PC-3 (cell line): ENCODE results near the gene NRG3. TPM values are rescaled to one million over a fixed set of nuclear protein-coding genes. Genes with fewer than 3 reads are reported as not detected.

Experiments
- ATAC-seq: fragments of 200-7000 bp; cut with Tn5 transposase; 2 replicates; pipeline ENCODE4 v1.9.1; 2020; ENCODE audit warnings: mild to moderate bottlenecking, moderate library complexity
- BruUV-seq: library from RNA; stranded (reverse); fragments of 400-500 nt; replicated peaks from 2 replicates; lab custom pipeline; 2021; lab: Mats Ljungman, UMichigan
- CTCF ChIA-PET: fragments of 300-600 bp; sonication (Branson Sonifier 250); formaldehyde crosslinking; loops from one replicate; lab custom pipeline; 2022; ENCODE audit warnings: antibody characterized with exemption; lab: Charles Lee
- POLR2A ChIA-PET: fragments of 300-600 bp; sonication (Branson Sonifier 250); formaldehyde crosslinking; loops from one replicate; lab custom pipeline; 2022; ENCODE audit warnings: antibody characterized with exemption; ENCODE audit not compliant: unreplicated experiment; lab: Charles Lee
- DNase-seq: peaks from one replicate; pipeline ENCODE4 v3.0.0-alpha.2; 2015
- H2AFZ ChIP-seq: fragments of 300-600 bp; sonication (generic); 2 replicates; pipeline ENCODE4 v1.6.0; 2016; ENCODE audit warnings: antibody characterized with exemption, low read length
- H3F3A ChIP-seq: fragments of 300-600 bp; sonication (generic); one replicate; pipeline ENCODE4 v1.6.0; 2017; ENCODE audit warnings: antibody characterized with exemption, low read length, control low read depth, mild to moderate bottlenecking; ENCODE audit not compliant: unreplicated experiment
- H3K27ac ChIP-seq: fragments of 300-600 bp; sonication (generic); 2 replicates; pipeline ENCODE4 v1.5.1; 2016; ENCODE audit warnings: mild to moderate bottlenecking, low read length
- H3K27me3 ChIP-seq: fragments of 300-600 bp; sonication (generic); 2 replicates; pipeline ENCODE4 v1.6.1; 2016; ENCODE audit warnings: low read length, mixed read lengths
- H3K36me3 ChIP-seq: fragments of 300-600 bp; sonication (generic); 2 replicates; pipeline ENCODE4 v1.6.1; 2016; ENCODE audit warnings: low read depth, mixed run types, low read length, mixed read lengths
- H3K4me1 ChIP-seq: fragments of 300-600 bp; sonication (generic); 2 replicates; pipeline ENCODE4 v1.5.1; 2016; ENCODE audit warnings: low read length; ENCODE audit not compliant: insufficient read depth
- H3K4me2 ChIP-seq: fragments of 300-600 bp; sonication (generic); 2 replicates; pipeline ENCODE4 v1.6.0; 2016; ENCODE audit warnings: low read length
- H3K4me3 ChIP-seq: fragments of 300-600 bp; sonication (generic); 2 replicates; pipeline ENCODE4 v1.5.1; 2016; ENCODE audit warnings: mild to moderate bottlenecking, low read length, mixed read lengths
- H3K79me2 ChIP-seq: fragments of 300-600 bp; sonication (generic); 2 replicates; pipeline ENCODE4 v1.6.1; 2017; ENCODE audit warnings: low read length, mixed read lengths
- H3K9ac ChIP-seq: fragments of 300-600 bp; sonication (generic); 2 replicates; pipeline ENCODE4 v1.6.0; 2016; ENCODE audit warnings: mild to moderate bottlenecking, low read length
- H3K9me2 ChIP-seq: fragments of 300-600 bp; sonication (generic); replicated peaks from 2 replicates; pipeline ENCODE4 v1.6.1; 2016; ENCODE audit warnings: mixed run types, low read length, mixed read lengths
- H3K9me3 ChIP-seq: fragments of 300-600 bp; sonication (generic); 2 replicates; pipeline ENCODE4 v1.6.1; 2016; ENCODE audit warnings: low read length, mixed read lengths
- H4K20me1 ChIP-seq: fragments of 300-600 bp; sonication (generic); 2 replicates; pipeline ENCODE4 v1.6.1; 2016; ENCODE audit warnings: low read length, mixed read lengths
- EZH2 ChIP-seq: fragments of 300-600 bp; sonication (generic); IDR thresholded peaks from one replicate; pipeline ENCODE4 v1.6.1; 2017; ENCODE audit warnings: antibody characterized with exemption, mild to moderate bottlenecking, low read length; ENCODE audit not compliant: unreplicated experiment
- EZH2phosphoT487 ChIP-seq: fragments of 300-600 bp; sonication (generic); IDR thresholded peaks from 2 replicates; pipeline ENCODE4 v1.6.1; 2018; ENCODE audit warnings: mild to moderate bottlenecking, antibody characterized with exemption, low read length, borderline replicate concordance
- intact Hi-C: fragments of 100-400 bp; cut with micrococcal nuclease; formaldehyde crosslinking; loops from 2 replicates; pipeline ENCODE4 v1.9.0; 2023
- total RNA-seq: library from RNA; depleted of rRNA; stranded (reverse); fragments of >200 nt; gene quantifications from 2 replicates; pipeline ENCODE4 v1.2.3, GENCODE V29; 2014
- TF ChIP-seq, protein P1 (sequence below): fragments of 300-600 bp; sonication (generic); conservative IDR thresholded peaks from 2 replicates; pipeline ENCODE4 v1.5.1; 2017; ENCODE audit warnings: antibody characterized with exemption, low read depth, mild to moderate bottlenecking, low read length

NRG3 gene
- total RNA-seq, 1 experiment from 2014 or later = not detected

DNA sequence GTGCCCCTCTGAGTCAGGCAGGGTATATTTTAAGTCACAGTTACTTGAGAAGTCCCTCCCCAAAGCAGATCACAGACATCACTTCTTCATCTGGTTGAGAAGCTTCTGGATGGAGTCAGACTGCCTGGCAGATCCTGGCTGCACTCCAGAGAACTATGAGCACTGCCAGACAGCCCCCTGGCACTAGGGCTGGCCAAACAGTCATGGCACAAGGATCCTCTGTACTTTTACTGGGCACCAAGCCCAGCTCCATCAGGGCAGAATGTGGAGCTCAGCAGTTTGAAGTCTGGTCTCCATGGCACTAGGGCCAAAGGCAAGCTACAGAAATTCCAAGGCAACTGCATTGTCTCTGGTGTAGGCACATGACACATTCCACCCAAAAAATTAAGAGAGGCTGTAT, 162.1 kb downstream of the NRG3 start:
- Histone ChIP-seq H3K27me3 (no peaks in the 10 kb centered on the region), H3K4me2 (no peak overlapping the region), H3K36me3 (no peaks in the 10 kb centered on the region), H3K9ac (no peak overlapping the region), H3K9me2 (no peaks in the 10 kb centered on the region), H4K20me1 (no peaks in the 10 kb centered on the region), H2AFZ (no peak overlapping the region), H3K9me3 (no peaks in the 10 kb centered on the region), H3F3A (no peaks in the 10 kb centered on the region), H3K4me3 (no peak overlapping the region), H3K79me2 (no peaks in the 10 kb centered on the region), H3K4me1 (no peaks in the 10 kb centered on the region), H3K27ac (no peak overlapping the region)
- ChIA-PET CTCF (no interaction called here), POLR2A (no interaction called here)
- no peak for ATAC-seq
- intact Hi-C loops = no loop called here
- no peak for DNase-seq
- BruUV-seq = no TSS peak
- TF ChIP-seq, protein P1, sequence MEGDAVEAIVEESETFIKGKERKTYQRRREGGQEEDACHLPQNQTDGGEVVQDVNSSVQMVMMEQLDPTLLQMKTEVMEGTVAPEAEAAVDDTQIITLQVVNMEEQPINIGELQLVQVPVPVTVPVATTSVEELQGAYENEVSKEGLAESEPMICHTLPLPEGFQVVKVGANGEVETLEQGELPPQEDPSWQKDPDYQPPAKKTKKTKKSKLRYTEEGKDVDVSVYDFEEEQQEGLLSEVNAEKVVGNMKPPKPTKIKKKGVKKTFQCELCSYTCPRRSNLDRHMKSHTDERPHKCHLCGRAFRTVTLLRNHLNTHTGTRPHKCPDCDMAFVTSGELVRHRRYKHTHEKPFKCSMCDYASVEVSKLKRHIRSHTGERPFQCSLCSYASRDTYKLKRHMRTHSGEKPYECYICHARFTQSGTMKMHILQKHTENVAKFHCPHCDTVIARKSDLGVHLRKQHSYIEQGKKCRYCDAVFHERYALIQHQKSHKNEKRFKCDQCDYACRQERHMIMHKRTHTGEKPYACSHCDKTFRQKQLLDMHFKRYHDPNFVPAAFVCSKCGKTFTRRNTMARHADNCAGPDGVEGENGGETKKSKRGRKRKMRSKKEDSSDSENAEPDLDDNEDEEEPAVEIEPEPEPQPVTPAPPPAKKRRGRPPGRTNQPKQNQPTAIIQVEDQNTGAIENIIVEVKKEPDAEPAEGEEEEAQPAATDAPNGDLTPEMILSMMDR = no peak
- no peak for TF ChIP-seq EZH2phosphoT487
- no peak for TF ChIP-seq EZH2

DNA sequence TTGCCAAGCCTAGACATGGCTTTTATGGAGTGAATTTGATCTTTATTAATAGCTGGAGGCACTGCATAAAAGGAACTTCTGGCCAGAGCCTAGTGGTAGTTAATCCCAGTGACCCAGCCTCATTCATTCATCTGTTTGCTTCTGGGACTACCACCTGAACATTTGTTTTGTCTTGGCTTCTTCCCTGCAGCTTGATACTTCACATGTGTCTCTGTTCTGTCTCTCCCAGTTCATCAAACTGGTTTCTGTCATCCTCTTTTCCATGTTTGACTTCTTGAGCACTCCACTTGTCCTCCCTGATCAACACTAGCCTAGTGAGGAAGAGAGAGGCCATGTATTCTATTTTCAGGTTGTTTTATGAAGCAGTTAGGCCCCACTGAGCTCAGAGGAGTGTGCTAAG, 163.6 kb downstream of the NRG3 start:
- Histone ChIP-seq H3K4me3 (no peak overlapping the region), H3K36me3 (no peaks in the 10 kb centered on the region), H3K27ac (no peak overlapping the region), H3F3A (no peaks in the 10 kb centered on the region), H3K9ac (no peak overlapping the region), H2AFZ (no peak overlapping the region), H3K4me1 (no peaks in the 10 kb centered on the region), H3K4me2 (no peak overlapping the region), H3K9me2 (no peaks in the 10 kb centered on the region), H4K20me1 (no peaks in the 10 kb centered on the region), H3K79me2 (no peaks in the 10 kb centered on the region), H3K9me3 (no peaks in the 10 kb centered on the region), H3K27me3 (no peaks in the 10 kb centered on the region)
- DNase-seq = no peak
- ChIA-PET CTCF (no interaction called here), POLR2A (no interaction called here)
- no peak for ATAC-seq
- no TSS peak for BruUV-seq
- TF ChIP-seq, protein P1 = no peak
- TF ChIP-seq EZH2phosphoT487 (no peak), EZH2 (no peak)
- intact Hi-C loops = no loop called here

DNA sequence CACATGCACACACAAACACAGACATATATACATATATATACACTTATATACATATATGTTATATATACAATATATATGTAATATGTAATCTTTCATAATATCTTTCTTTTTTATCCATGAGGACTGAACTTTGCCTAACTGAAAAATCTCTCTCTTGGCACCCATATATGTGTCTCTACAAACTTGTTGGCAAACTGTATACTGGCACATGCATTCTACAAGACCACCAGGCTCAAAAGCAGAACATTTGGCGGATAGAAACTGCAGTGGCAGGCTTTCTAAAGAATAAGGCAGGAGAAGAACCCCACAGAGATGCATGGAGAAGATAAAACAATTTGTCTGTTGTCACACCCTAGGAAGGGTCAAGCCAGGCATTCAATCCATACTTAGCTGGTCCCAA, 165.3 kb downstream of the NRG3 start:
- Histone ChIP-seq H3K27ac (no peak overlapping the region), H4K20me1 (no peaks in the 10 kb centered on the region), H3K4me3 (no peak overlapping the region), H3K4me1 (no peaks in the 10 kb centered on the region), H3K36me3 (no peaks in the 10 kb centered on the region), H3K27me3 (no peaks in the 10 kb centered on the region), H3F3A (no peaks in the 10 kb centered on the region), H2AFZ (no peak overlapping the region), H3K9me2 (no peaks in the 10 kb centered on the region), H3K4me2 (no peak overlapping the region), H3K9ac (no peak overlapping the region), H3K9me3 (no peaks in the 10 kb centered on the region), H3K79me2 (no peaks in the 10 kb centered on the region)
- intact Hi-C loops = no loop called here
- no peak for ATAC-seq
- CTCF ChIA-PET = no interaction called here
- DNase-seq = no peak
- no TSS peak for BruUV-seq
- POLR2A ChIA-PET = no interaction called here
- no peak for TF ChIP-seq EZH2phosphoT487
- TF ChIP-seq, protein P1 = no peak
- TF ChIP-seq EZH2 = no peak
